Measurements from ENCODE around the gene POLR2C.
A peak's percentile ranks its signal among the peaks of the same experiment; 100 is the strongest.
"Not testable (repeated sequence)": the region's sequence is repeated elsewhere in the genome, so short reads cannot be mapped to it uniquely, and the experiment has no call there.

Gene POLR2C

DNA sequence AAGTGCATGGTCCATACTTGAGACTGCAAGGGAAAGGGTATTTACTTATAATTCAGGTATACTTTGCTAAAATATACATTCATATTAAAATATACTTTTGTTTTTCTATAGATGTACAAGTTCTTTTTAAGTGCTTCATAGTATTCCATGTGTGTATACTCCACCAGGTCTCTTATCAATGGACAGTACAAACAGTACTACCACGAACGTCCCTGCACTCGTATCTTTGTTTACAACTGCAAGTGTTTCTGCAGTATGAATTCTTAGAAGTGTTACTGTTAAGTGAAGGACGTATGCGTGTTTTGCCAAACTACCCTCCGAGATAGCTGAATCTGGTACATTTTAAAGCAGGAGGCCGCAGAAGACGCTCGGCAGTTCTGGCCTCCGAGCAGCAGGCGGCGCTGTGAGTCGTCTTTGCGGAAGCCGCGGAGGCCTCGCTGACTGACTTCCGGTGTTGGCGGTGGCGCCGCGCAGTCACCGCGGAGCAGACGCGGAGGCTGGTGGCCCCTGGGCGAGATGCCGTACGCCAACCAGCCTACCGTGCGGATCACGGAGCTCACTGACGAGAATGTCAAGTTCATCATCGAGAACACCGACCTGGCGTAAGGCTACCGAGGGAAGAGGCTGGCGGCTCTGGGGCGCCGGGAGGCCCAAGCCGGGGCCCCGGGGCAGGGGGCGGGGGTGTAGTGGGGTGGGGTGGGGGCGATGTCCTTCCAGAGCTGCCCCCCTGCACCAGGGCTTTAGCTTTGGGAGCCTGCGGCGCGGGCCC is at the start of gene POLR2C:
Gene POLR2C, plus strand, starts transcription at position 471 of the 769 bp plus-strand sequence. Its CDS starts 46 bp downstream, at position 517.
- peak; percentile 93 for DNase-seq

- no peak for DNase-seq
These were observed 49.2 kb upstream of the POLR2C start for GRCh38 chr16:57413301-57413730.

GRCh38 chr16:57413733-57414132 is 48.7 kb upstream of the POLR2C start:
- DNase-seq, result no peak

GRCh38 chr16:57416084-57416483 is 46.4 kb upstream of the POLR2C start:
- DNase-seq, result no peak

DNA sequence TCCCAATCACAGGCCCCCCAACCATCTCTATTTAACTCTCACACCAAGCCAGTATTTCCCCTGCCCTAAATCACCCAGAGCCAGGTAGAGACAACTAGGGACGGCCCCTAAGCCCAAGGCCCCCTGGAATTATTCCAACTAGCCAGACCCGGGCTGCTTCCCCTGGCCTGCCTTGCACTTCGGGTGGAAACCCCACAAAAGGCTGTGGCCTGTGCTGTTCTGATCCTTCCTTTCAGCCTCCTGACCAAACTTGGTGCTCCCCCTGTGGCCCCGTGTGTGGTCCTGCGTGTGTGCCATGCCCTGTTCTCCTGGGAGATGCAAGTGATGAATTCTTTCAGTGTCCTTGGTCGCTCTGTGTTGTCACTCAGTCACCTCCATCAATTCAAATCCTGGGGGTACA is 43.0 kb upstream of the POLR2C start:
- no peak for DNase-seq

DNA sequence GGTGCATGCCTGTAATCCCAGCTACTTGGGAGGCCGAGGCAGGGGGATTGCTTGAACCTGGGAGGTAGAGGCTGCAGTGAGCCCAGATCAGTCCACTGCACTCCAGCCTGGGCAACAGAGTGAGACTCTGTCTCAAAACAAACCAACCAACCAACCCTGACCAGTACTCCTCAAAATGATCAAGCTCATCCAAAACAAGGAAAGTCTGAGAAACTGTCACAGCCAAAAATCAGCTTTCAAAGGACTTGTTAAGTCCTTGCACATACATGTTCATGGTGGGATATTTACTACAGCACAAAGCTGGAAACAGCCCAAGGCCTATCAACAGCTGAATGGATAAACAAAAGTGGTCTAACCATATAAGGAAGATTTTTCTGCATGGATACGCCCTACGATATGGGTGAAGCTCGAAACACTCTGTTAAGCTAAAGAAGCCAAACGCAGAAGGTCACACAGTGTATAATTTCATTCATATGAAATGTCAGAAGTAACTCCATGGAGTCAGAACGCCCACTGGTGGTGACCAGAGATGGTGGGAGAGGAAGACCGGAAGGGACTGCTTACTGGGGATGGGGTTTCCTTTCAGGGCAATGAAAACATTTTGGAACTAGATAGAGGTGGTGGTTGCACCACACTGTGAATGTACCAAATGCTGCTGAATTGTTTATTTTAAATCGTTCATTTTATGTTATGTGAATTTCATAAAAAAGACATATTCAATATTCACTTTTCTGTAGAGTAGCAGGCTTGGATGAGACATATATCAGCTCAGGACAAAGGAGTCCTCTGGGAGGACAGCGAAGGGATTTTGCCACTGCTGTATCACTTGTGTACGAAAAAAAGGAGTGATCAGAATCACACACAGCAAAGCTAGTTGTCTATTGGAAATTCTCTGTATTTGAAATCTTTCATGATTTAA is 40.2 kb upstream of the POLR2C start:
- DNase-seq, result peak; percentile 83

- no peak for DNase-seq
These were observed 39.3 kb upstream of the POLR2C start for GRCh38 chr16:57423152-57423551.

DNA sequence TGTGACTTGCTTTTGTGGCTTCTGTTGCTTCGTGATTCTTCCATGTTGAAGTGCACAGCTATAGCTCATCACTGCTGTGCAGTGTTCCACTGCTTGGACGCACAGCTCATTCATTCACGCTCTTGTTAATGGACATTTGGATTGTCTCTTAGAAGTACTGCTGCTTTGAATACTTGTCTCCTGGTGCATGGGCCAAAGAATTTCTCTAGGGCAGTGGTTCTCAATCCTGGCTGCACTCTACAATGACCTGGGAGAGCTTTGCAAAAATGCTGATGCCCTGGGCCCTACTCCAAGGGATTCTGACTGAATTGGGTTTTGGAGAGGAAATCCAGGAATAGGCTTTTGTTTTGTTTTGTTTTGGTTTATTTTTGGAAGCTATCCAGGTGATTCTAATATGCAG is 37.9 kb upstream of the POLR2C start:
- DNase-seq, result no peak

DNA sequence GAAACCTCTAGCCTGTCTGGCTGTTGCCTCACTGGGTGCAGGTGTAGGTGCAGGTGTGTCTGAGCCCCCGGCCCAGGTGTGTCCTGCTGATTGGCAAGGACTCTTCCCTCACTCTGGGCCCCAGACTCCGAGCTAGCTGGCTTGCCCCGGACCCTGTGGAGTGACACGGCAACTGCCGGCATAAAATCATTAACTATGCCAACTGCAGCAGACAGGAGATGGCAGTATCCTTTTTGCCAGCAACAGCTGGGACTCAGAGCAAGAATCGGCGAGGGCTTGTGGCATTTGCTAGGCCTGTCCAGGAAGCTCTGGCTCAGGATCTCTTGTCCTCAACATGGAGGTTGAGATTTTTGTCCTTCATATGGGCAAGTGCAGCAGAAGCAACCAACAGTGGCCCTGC is 36.1 kb upstream of the POLR2C start:
- no peak for DNase-seq

DNA sequence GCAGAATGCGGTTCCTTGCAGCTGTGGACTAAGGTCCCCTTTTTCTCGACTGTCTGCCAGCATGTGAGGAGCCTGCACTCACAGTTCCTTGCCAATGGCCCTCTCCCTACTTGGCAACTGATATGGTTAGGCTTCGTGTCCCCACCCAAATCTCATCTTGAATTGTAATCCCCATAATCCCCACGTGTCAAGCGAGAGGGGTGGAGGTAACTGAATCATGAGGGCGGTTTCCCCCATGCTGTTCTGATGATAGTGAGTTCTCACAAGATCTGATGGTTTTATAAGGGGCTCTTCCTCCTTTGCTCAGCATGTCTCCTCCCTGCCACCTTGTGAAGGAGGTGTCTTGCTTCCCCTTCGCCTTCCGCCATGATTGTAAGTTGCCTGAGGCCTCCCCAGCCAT is 35.2 kb upstream of the POLR2C start:
- DNase-seq, result no peak

GRCh38 chr16:57427824-57428223 is 34.7 kb upstream of the POLR2C start:
- DNase-seq, result no peak

DNA sequence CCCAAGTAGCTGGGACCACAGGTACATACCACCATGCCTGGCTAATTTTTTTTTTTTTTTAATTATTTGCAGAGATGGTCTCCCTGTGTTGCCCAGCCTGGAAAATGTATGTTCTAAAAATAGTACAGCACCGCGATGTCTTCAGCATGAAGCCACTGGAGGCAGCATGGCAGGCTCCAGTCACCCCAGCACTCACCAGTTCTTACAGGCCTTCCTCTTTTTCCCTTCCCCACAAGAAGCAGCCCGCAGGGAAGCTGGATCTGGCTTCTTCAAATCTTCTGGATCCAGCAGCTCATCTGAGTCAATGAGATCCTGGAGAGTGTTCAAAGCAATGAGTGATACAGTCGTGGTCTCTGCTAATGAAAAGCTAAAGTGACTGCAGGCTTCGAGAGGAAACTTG is 31.5 kb upstream of the POLR2C start:
- no peak for DNase-seq

- DNase-seq, result no peak
These were observed 30.0 kb upstream of the POLR2C start for GRCh38 chr16:57432505-57432904.

DNA sequence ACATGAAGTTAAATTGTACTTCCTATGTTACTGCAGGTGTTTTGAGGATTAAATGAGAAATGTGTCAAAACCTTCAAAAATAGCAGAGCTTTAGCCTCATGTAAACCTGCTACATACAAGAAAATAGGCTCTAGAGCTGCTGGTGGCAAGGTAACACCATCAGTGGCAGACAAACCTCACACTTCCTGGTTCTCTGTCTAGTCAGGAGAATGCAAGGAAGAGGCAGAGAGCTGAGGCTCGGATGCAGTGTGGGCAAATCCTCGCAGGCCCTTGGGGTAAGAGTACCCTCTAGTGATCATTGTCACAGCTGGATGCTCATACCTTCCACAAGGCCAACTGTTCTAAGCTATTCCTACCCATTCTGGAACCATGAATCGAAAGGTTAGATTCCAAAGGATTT is 29.5 kb upstream of the POLR2C start:
- no peak for DNase-seq

- no peak for DNase-seq
These were observed 28.5 kb upstream of the POLR2C start for GRCh38 chr16:57434003-57434402.

- DNase-seq, result no peak
These were observed 26.6 kb upstream of the POLR2C start for GRCh38 chr16:57435838-57436237.

DNA sequence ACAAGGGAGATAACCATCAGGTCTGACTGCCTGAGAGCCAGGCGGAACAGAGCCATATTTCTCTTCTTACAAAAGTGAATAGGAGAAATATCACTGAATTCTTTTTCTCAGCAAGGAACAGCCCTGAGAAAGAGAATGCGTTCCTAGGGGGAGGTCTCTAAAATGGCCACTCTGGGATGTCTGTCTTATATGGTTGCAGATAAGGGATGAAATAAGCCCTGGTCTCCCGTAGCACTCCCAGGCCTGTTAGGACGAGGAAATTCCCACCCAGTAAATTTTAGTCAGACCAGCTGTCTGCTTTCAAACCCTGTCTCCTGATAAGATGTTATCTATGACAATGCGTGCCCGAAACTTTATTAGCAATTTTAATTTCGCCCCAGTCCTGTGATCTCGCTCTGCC is 22.5 kb upstream of the POLR2C start:
- not testable (repeated sequence) for DNase-seq

DNA sequence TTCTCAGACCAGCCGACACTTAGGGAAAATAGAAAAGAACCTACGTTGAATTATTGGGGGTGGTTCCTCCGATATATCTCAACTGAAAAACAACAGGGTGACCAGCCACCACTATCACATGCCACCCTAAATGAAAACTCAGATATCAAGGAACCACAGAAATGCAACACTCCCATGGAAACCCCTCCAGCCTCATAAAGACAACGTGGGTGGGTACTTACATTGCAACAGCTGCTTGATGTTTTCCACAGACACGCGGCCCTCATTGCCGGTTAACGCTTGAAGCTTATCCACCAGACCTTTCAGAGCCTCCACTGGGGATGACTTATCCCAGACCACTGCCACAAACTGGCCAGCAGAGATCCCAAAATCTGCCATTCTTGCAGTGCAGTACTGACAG is 21.9 kb upstream of the POLR2C start:
- DNase-seq, result not testable (repeated sequence)

DNA sequence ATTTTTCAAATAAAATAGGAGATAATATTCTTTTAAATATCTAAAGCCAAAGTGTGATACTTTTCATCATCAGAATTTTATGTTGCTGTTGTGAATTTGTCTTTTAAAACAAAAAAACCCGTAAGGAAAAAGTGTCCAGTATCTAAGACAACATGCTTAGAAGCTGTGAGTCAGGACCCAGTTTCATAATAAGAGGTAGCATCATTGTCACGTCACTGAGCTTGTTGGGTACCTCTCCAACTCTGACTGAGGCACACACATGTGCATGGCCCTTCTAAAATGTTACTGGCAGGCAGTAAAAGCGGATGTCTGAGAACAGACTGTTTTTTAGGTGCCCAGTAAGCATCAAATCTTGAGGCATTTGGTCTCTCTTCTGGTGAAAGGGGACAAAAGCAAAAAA is 17.8 kb upstream of the POLR2C start:
- no peak for DNase-seq

GRCh38 chr16:57445510-57445909 is 17.0 kb upstream of the POLR2C start:
- no peak for DNase-seq

DNA sequence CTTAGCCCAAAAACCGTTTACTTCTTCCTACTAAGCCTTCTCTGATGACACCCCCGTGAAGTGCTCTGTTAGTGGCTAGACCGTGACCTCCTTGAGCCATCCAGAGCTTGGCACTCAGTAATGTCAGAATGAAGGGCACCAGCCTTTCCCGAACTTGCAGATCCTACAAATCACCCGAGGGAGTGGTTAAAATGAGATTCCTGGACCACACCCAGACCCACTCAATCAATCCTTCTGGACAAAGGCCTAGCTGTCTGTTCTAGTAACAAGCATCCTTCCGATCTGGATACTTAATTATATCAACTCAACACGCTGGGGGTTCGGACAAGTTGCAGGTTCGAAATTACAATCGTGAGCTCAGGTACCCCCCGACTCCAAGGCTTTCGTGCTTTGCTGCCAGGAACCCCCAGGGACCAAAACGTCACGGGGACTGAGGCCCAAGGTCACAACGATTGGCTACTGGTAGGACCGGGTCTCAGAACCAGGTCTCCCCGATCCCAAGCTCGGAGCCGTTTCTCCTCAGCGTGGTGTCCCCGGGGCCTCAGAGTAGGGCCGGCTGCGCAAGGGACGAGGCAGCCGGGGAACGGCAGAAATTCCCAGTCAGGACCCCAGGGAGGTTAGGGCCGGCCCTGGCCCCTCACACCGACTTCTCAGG is 15.8 kb upstream of the POLR2C start:
- DNase-seq, result peak; percentile 84

DNA sequence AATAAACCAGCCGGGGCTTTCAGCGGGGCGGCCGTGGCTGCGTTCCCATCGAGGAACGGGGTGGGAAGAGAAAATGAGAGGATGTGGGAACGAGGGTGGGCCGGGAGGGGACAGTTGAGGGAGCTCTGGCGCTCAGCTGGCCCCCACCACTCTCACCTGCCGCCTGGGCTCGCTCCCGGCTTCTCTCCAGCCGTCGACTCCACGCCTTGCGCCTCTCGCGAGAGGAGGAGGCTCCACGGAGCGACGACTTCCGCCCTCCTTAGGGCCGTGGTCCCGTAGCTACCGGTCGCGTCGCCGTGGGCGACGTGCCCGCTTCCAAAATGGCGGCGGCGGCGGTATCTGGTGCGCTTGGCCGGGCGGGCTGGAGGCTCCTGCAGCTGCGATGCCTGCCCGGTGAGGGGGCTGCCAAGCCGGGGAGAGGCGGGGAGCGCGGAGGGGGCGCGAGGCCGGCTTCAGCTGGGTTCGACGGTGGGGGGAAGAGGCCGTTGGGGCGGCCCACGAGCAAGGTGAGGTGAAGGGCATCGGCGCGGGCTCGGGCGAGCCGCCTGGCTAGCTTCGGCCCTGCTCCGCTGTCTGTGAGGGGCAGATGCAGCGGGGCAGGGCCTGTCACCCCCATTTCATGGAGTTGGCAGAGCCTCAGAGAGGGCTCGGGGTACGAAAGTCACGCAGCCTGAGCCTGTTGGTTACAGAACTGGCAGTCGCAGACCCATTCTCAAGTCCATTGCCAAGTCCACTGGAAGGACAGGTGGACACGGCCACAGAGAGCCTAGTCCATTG is 15.1 kb upstream of the POLR2C start, which contains the start of the genes CIAPIN1 and COQ9:
Gene CIAPIN1, minus strand, starts transcription at position 200 of the 777 bp plus-strand sequence. CDS start 6,457 bp downstream, outside the sequence.
Gene COQ9, plus strand, starts transcription at position 294 of the 777 bp plus-strand sequence. Its CDS starts 27 bp downstream, at position 321.
- DNase-seq, result peak; percentile 97
